NAMALWA (cell line): ENCODE measurements around the gene GRIA1.

ENCODE experiments used
- DNase-seq: peaks from one replicate; pipeline ENCODE4 v3.0.0-alpha.2; 2015; ENCODE audit warnings: low spot score

GRIA1 gene

DNA sequence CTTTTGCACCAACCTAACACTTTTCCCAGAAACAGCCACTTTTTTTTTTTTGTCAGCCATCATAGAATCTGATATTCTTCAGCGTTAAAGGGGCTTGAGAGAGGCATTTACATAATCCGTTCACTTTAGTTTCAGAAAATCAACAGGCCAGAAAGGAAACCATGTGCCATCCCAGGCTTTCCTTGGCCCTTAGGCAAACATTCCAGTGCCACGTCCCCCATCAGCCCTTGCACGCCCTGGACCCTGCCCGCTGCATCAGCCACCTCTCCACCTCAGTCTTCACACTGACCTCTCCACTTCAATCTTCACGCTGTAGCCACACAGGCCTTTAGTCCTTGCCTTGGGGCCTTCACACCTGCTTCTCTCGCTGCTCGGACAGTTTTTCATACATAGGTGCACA lies 123.2 kb downstream of the GRIA1 start:
- no peak for DNase-seq

DNA sequence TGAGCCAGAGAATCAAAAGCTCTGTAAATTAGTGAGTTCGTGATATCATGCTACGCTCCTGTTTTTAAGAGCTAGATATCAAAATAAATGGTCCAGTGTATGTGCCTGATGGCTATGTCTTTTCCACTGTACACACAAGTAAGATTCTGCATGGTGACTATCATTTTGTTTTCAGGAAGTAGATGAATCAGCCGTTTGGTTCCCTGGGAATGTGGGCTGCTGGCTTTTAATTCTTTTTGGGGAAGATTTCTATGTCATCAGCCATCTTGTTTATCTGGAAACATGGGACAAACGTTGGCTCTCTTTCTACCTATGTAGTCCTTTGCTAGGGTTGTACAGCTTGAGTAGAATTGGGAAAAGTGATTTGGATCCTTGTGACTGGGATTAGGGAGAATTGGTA lies 126.7 kb downstream of the GRIA1 start:
- DNase-seq: no peak

- no peak for DNase-seq
Measured at GRCh38 chr5:153618307-153618706, 127.8 kb downstream of the GRIA1 start.

GRCh38 chr5:153618867-153619266 lies 128.4 kb downstream of the GRIA1 start:
- DNase-seq: no peak

GRCh38 chr5:153619771-153620170 lies 129.3 kb downstream of the GRIA1 start:
- DNase-seq: no peak

GRCh38 chr5:153623124-153623523 lies 132.7 kb downstream of the GRIA1 start:
- no peak for DNase-seq

GRCh38 chr5:153623751-153624450 lies 133.4 kb downstream of the GRIA1 start:
- no peak for DNase-seq

DNA sequence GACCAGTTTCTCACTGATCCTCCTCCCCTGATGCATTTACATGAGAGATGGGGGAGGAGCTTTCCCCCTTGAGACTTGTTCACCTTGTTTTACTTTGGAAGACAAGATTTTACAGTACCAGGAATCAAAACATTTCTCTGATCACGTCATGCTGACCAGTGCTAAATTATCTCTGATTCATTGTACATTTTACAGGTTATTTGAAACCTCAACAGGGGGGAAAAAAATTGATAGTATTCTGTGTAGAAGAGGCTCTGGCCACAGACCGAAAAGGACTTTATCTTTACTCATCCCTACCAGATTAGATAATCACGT lies 133.9 kb downstream of the GRIA1 start:
- DNase-seq: no peak

DNA sequence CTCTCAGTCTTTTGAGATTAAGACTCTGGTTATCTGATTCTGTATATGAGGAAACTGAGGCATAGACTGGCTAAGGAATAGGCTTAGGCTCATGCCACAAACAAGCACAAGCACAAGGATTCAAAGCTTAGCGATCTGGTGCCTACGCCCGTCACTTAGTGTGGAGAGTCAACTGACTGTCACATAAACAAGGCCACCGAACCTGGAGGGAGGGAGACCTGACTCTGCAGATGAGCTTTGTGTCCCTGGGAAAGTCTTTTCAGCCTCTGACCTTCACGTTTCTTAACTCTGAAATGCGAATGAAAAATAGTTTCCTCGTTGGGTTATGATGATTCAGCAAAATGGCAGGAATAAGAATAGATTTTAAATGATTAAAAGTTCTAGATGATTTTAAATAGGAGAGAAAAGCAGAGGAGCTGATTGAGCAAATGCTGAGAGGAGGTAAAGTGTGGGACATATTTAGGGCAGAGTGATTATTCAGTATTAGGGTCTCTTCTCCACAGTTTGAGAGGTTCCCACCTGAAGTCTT lies 135.4 kb downstream of the GRIA1 start:
- DNase-seq: no peak

- DNase-seq: no peak
Measured at GRCh38 chr5:153626836-153627235, 136.4 kb downstream of the GRIA1 start.

DNA sequence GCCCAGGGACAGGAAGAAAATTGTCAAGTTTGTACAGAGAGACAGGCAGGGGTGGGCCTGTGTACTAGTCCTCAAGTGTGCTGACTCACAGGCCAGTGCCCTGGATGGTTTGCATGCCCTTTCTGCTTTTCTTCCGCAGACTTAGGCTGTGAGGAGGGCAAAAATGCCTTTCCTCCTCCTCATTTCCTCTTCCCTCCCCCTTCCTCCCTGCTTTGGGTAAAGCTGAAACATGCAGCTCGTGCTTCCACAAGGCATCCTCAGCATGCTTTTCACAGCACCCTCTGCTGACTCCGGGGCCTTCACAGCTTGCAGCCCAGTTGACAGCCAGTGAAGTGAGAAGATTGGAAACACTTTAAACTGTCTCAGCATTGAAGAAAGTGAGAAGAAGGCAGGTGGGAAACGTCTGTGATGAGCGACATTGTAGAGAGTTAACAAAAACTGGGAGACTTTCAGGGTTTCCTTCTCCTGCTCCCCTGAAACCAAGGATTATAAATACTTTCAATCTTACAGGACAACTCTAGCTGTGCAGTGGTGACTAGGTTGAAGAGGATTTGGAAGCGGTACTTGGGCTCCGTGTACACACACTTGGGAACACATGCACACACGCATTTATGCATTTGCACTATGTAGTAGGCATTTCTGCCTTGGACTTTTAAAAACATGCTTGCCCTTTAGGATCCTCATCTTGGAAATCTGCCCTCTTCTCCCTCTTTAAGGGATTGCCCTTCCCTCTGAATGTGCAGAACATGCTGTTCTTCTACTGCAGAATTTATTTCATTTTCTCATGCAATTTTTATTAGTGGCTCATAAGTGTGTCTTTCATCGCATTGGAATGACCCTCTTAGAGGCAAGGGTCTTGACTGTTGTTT lies 138.8 kb downstream of the GRIA1 start:
- no peak for DNase-seq

DNA sequence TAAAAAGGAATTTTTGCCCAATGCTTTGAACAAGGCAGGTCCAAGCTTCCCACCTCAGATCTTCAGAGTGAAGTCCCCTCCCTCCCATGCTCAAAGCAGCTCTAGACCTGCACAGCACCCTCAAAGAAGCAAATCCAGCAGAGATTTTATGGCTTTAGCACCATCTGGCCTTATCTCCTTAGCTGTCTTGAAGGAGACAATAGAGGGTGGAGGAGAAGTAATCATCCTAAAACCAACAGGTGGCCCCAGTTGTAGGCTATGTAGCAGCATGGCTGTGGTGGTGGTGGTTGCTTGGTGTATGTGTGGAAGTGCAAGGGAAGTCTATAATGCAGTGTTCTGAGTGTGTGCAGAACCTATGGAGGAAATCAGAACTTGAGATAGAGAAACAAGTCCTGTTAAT lies 140.1 kb downstream of the GRIA1 start:
- DNase-seq: no peak

- DNase-seq: no peak
Measured at GRCh38 chr5:153632748-153633290, 142.3 kb downstream of the GRIA1 start.

- no peak for DNase-seq
Measured at GRCh38 chr5:153636670-153637451, 146.4 kb downstream of the GRIA1 start.

DNA sequence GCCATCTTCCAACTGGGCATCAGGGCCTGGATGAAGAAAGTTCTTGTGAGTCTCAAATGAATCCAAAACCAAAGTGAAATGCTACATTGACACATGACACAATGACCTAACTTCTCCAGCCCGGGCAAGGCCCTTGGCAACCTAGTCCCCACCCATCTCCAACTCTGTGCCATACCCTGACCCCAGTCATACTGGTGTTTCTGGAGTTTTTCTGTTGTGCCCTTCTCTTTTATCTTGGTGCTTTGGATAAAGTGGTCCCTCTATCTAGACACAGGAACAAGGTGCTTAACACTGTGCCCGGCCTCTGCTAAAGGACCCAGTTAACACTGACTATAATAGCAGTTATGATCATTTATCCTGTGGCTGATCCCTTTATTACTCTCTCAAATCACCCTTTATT lies 149.8 kb downstream of the GRIA1 start:
- DNase-seq: no peak

- DNase-seq: no peak
Measured at GRCh38 chr5:153641183-153641688, 150.8 kb downstream of the GRIA1 start.

DNA sequence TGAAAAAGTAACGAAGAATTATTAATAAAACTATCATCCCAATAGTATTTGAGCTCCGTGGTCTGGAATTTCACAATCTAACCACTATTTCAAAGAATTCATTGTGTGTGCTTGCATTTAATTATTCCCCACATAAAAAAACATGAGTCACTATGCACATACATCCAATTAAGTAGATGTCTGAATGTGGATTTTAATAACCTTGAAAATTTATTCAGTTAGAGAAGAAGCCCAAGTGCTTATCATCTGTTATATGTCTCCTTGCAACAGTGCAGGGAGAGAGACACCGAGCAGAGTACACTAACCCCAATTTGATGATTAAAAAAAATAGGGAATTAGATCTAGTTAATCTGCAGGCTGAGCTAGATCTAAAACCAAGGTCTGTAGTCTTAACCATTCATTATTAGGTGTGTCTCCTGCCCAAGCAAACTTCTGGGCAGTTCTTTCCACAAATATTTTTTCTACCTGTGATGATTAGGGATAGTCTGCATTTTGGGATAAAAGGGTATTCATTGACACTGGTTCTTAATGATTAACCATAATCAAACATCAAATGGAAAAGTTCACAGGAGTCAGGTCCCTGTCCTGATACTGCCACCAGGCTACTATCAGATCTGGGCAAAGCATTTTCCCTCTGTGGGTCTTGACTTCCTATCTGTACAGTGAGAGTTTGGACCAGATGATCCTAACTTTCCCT lies 164.2 kb downstream of the GRIA1 start:
- DNase-seq: no peak

DNA sequence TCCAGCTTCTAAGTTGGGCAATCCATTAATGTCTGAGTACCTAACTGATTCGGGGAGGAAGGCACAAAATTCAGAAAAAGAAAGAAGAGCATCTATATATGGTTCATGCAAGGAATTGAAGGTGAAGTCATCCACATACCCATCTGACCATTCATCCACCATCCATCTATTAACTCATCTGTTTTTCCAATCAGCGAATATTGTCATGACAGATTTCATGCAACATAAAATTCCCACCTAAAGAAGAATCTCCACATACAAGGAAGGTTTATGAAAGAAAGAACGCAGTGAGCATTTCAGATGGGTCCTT lies 164.7 kb downstream of the GRIA1 start:
- no peak for DNase-seq

- no peak for DNase-seq
Measured at GRCh38 chr5:153658149-153658548, 167.7 kb downstream of the GRIA1 start.

- no peak for DNase-seq
Measured at GRCh38 chr5:153658606-153659005, 168.1 kb downstream of the GRIA1 start.

DNA sequence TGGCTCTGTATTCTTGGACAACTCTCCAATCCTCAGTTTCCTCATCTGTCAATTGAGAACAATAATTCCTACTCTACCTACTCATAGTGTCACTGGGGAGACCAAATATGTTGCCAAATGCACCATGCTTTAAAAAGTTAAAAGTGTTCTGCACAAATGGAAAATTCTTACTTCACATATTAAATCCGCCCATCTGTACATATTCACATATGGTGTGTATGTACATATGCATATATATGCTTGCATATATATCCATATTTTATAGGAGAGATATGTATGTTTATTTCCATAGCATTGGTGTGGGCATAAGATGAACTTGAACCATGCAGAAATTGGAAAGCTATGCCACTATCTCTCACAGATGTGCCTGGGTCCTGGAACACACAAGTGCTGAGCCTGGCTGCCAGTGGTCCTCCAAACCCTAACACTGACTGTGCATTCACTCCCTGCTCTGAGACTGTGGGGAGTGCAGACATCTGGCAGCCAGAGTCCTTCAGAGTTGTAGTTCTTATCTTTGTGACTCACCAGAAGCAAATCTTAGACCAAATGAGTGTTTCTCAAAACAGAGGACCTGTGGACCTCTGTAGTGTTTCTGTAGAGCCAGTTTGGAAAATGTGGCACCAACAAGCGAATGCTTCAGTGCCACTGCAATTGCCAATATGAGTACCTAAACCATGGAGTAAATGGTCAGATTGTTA lies 168.7 kb downstream of the GRIA1 start:
- DNase-seq: no peak
